ENCODE data around the gene TRAF7. TPM values are rescaled to one million over a fixed set of nuclear protein-coding genes. Genes with fewer than 3 reads are reported as not detected.

The TRAF7 gene
- total and polyA plus RNA-seq, 2 of the 13 experiments (the other 11 are each of a cell fraction or from before 2014, with no cell fraction given): 47.9 to 65.6 TPM

DNA sequence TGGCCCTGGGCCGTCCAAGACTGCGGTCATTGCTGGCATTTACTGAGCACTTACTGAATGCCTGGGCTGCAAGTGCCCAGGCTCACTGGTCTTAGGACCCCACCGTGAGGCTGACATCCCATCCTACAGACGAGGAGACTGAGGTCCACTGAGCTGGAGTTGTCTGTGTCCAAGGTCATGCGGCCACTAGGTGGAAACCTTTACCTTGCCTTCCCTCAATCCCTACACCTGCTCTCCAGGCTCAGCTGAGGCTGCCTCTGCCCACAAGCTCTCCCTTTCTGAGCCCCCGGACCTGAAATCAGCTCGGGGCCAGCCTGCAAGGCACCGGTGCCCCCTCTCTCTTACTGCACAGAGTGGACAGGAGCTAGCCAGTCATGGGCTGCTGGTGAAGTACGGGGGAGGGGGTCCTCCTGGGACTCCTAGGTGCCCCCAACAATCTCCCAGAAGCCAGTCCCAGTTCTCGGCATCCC, 39.3 kb downstream of the TRAF7 start (continued):
- TF ChIP-seq, protein P1, sequence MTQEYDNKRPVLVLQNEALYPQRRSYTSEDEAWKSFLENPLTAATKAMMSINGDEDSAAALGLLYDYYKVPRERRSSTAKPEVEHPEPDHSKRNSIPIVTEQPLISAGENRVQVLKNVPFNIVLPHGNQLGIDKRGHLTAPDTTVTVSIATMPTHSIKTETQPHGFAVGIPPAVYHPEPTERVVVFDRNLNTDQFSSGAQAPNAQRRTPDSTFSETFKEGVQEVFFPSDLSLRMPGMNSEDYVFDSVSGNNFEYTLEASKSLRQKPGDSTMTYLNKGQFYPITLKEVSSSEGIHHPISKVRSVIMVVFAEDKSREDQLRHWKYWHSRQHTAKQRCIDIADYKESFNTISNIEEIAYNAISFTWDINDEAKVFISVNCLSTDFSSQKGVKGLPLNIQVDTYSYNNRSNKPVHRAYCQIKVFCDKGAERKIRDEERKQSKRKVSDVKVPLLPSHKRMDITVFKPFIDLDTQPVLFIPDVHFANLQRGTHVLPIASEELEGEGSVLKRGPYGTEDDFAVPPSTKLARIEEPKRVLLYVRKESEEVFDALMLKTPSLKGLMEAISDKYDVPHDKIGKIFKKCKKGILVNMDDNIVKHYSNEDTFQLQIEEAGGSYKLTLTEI (CRISPR knock-in tag; conservative IDR thresholded peaks at IDR 0.05): no peak
- TF ChIP-seq ZNF34 (CRISPR knock-in tag; IDR thresholded peaks at IDR 0.05; ENCODE audit: borderline replicate concordance): no peak
- no peak; the same call in 1 of the 2 replicates for TF ChIP-seq KDM5B (CRISPR knock-in tag; IDR thresholded peaks at IDR 0.05; ENCODE audit: borderline replicate concordance)
- 0 out of 2 replicates have a peak, but pooled peaks have one; percentile 1 for TF ChIP-seq ZFX (CRISPR knock-in tag; IDR thresholded peaks at IDR 0.05; ENCODE audit: low read depth)
- TF ChIP-seq ZSCAN5A (CRISPR knock-in tag; IDR thresholded peaks at IDR 0.05; ENCODE audit: borderline replicate concordance): no peak
- TF ChIP-seq, protein P2, sequence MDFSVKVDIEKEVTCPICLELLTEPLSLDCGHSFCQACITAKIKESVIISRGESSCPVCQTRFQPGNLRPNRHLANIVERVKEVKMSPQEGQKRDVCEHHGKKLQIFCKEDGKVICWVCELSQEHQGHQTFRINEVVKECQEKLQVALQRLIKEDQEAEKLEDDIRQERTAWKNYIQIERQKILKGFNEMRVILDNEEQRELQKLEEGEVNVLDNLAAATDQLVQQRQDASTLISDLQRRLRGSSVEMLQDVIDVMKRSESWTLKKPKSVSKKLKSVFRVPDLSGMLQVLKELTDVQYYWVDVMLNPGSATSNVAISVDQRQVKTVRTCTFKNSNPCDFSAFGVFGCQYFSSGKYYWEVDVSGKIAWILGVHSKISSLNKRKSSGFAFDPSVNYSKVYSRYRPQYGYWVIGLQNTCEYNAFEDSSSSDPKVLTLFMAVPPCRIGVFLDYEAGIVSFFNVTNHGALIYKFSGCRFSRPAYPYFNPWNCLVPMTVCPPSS (IDR thresholded peaks at IDR 0.05): no peak
- TF ChIP-seq ZNF143 (CRISPR knock-in tag; IDR thresholded peaks at IDR 0.05): no peak
- TF ChIP-seq EHMT2 (IDR thresholded peaks at IDR 0.05; ENCODE audit: borderline replicate concordance, low read depth, low read length): no peak
- no peak for TF ChIP-seq ZBTB7B (CRISPR knock-in tag; IDR thresholded peaks at IDR 0.05)
- no peak for TF ChIP-seq NR2F6 (IDR thresholded peaks at IDR 0.05)
- peak; percentile 22; the same call in 1 of the 2 replicates for TF ChIP-seq NR2F6 (CRISPR knock-in tag; IDR thresholded peaks at IDR 0.05)
- TF ChIP-seq CENPT (CRISPR knock-in tag; IDR thresholded peaks at IDR 0.05; ENCODE audit: low read depth): no peak
- TF ChIP-seq TEF (CRISPR knock-in tag; IDR thresholded peaks at IDR 0.05): no peak
- no peak for TF ChIP-seq DZIP1 (CRISPR knock-in tag; IDR thresholded peaks at IDR 0.05)
- no peak for TF ChIP-seq ZNF441 (CRISPR knock-in tag; IDR thresholded peaks at IDR 0.05; ENCODE audit: borderline replicate concordance)
- no peak for TF ChIP-seq SIN3B (IDR thresholded peaks at IDR 0.05; ENCODE audit: low read length)
- TF ChIP-seq SOX13 (IDR thresholded peaks at IDR 0.05): no peak
- TF ChIP-seq SOX13 (CRISPR knock-in tag; conservative IDR thresholded peaks at IDR 0.05 in 1 of 2, IDR thresholded peaks at IDR 0.05 in 1 of 2): no peak
- TF ChIP-seq NR2C2 (CRISPR knock-in tag; IDR thresholded peaks at IDR 0.05; ENCODE audit: borderline replicate concordance): 0 out of 2 replicates have a peak, but pooled peaks have one; percentile 18
- no peak for TF ChIP-seq ETV5 (CRISPR knock-in tag; IDR thresholded peaks at IDR 0.05; ENCODE audit: borderline replicate concordance)
- no peak for TF ChIP-seq NCOA5 (CRISPR knock-in tag; IDR thresholded peaks at IDR 0.05)
- no peak for TF ChIP-seq PHF8 (CRISPR knock-in tag; IDR thresholded peaks at IDR 0.05)
- TF ChIP-seq KAT7 (CRISPR knock-in tag; IDR thresholded peaks at IDR 0.05; ENCODE audit: borderline replicate concordance): no peak
- no peak for TF ChIP-seq BRCA1 (CRISPR knock-in tag; IDR thresholded peaks at IDR 0.05)
- no peak for TF ChIP-seq ZNF253 (CRISPR knock-in tag; IDR thresholded peaks at IDR 0.05; ENCODE audit: borderline replicate concordance)
